ENCODE measurements around the gene FIGNL2.

FIGNL2 gene

DNA sequence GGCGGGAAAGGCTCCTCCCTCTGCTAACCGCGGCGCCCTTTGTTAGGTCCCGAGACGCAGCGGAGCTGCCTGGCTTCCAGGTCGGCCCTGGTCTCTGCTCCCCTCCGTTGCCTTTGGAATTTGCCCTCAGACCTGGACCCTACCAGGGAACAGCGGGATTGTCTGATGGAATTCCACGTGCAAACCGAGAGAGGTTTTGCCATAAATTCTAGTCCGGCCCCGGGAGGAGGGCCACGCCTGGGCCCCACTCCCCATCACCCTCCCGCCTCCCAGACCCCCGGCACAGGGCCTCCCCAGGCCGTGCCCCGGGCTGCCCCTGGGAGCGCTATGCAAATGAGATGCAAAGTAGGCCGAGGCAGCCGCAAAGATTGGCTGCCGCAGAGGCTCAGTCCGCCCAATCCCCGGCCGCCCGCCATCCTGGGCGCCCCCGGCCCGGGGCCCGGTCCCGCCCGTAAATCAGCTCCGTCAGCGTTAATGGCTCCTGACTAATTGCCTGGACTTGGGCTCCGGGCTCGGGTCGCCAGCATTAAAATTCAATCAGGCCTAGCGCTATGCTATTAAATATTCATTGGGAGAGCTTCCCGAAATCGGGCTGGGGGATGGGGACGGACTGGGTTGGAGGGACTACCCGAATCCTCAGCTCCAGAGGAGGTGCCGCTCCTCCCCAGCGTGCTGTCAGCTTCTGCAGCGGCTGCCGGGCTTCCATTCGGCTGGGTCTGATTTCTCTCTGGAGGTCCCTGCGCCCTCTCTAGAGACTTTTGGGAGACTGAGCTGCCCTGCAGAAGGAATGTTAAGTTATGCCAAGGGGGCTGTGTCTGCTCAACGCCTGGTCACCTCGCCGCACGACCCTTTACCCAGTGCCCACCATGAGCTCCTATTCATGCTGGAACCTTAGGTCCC lies 15.7 kb upstream of the FIGNL2 start:
- intact Hi-C loops (cut with DNase I) = no loop called here
- peak in 9 of 10 donors; percentile 31 to 91 (median 59) for DNase-seq

DNA sequence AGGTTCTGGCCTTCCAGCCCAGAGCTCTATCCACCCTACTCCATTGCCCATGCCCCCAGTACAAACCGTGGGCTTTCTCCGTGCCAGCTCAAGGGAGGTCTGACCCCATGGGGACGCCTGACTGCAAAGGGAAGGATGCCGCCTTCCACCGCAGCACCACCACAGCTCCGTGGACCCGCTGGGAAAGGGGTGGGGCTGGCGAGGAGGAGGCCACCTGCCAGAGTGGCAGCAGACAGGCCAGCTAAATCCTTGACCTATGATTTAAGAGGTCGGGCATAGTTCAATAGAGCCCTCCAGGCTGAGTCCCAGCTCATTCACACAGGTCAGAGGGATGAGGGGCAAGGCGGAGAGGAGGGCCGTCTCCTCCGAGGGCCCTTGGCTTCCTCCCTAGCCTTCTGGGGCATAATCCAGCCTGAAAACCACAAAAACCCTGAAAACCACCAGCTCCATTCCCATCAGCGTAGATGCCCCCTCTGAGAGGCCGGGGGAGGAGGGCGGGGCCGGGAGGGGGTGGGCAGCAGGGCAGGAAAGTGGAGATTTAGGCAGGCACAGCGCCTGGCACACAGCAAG lies 14.9 kb upstream of the FIGNL2 start:
- peak in 2 of 10 donors; percentile 59 to 76 for DNase-seq
- intact Hi-C loops (cut with DNase I) = no loop called here

- intact Hi-C loops (cut with DNase I) = no loop called here
- DNase-seq = peak in 2 of 10 donors; percentile 10 to 22
These were observed 14.4 kb upstream of the FIGNL2 start for GRCh38 chr12:51862947-51863346.

- peak in 1 of 10 donors; percentile 23 for DNase-seq
- intact Hi-C loops (cut with DNase I) = no loop called here
These were observed 12.5 kb upstream of the FIGNL2 start for GRCh38 chr12:51860986-51861385.

DNA sequence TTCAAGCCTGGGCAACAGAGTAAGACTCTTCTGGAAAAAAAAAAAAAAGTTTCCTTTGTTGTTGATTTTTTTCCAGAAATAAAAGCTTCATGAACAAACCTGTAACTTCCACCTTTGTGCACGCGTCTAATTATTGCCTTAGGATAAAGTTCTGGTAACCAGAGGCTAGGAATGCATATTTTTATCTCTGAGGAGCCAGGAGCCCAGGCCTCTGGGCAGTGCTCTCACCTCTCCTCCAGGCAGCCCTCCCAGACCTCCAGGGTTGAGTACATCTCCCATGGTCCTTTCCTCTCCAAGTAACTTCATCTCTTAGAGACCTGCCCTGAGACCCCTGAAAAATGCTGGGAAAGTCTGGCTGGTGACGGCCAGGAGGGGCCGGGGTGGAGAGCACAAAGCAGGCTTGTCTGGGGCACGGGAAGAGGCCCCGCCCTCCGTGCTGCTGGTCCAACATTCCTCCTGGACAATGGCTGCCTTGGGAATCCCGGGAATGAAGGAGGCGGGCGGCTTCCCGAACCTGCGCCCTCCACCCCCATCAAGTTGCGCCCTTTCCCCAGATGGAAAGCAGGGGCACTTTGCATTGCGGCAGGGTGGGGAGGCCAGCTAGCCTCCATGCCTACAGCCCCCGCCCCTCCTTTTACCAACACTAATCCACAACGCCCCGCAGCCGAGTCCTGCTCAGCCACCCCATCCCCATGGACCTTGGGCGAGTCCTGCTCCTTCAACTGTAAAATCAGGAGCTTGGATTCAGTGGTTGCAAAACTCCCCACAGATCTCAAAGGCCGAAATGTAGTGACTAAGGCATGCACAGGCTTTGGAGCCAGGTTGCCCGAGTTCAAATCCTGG lies 7.3 kb upstream of the FIGNL2 start:
- no peak for DNase-seq
- intact Hi-C loops (cut with DNase I) = no loop called here

- intact Hi-C loops (cut with DNase I) = no loop called here
- no peak for DNase-seq
These were observed 4.1 kb upstream of the FIGNL2 start for GRCh38 chr12:51852404-51853137.

- DNase-seq = no peak
- intact Hi-C loops (cut with DNase I) = loop anchor here (1.0 kb wide), 1 partner anchor 15 kb away; no protein-coding TSS in a partner anchor
These were observed 3.1 kb upstream of the FIGNL2 start for GRCh38 chr12:51851413-51852124.

GRCh38 chr12:51850965-51851299 lies 2.4 kb upstream of the FIGNL2 start:
- no peak for DNase-seq
- intact Hi-C loops (cut with DNase I) = loop anchor here (1.0 kb wide), 1 partner anchor 15 kb away; no protein-coding TSS in a partner anchor

DNA sequence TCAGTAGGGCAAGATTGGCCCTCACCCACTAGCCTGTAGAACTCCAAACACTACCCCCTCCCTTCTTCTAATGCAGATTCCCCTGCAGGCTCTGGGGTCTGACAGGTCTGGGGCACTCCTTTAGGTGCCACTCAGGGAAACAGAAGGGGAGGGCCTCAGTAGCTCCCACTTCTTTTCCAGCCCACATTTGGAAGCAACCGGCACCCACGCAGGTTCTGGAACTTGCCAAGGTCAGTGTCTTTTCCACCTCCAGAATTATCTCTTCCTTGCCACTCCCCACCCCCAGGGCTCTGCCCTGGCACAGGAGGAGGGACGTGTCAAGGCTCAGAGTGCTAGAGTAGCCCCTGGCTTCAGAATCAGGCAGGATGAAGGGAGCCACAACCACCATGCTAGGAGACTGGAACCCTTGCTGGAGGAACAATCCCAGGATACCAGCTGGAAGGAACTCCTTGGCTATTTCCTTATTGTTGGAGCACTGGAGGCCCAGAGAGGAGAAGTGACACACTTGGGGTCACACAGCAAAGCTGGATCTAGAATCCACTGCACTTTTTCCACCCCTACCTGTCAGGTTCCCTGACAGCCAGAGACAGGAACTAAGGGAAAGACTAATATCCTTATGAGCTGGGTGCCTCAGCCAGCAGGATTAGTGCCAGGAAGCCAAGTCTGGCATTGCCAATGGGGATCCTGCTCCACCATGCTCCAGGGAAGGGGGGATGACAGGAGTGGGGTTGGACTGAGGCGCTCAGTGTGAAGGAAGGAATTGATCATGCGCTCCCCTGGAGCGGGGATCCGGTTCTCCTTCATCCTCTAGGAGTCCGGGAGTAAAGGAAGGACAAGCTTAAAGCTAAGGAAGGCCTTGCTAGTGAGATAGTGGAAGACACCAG lies 1.8 kb upstream of the FIGNL2 start:
- intact Hi-C loops (cut with DNase I) = no loop called here
- DNase-seq = peak in 1 of 10 donors; percentile 43

- peak in 1 of 10 donors; percentile 86 for DNase-seq
These were observed 570 bp upstream of the FIGNL2 start for GRCh38 chr12:51848841-51849735.

DNA sequence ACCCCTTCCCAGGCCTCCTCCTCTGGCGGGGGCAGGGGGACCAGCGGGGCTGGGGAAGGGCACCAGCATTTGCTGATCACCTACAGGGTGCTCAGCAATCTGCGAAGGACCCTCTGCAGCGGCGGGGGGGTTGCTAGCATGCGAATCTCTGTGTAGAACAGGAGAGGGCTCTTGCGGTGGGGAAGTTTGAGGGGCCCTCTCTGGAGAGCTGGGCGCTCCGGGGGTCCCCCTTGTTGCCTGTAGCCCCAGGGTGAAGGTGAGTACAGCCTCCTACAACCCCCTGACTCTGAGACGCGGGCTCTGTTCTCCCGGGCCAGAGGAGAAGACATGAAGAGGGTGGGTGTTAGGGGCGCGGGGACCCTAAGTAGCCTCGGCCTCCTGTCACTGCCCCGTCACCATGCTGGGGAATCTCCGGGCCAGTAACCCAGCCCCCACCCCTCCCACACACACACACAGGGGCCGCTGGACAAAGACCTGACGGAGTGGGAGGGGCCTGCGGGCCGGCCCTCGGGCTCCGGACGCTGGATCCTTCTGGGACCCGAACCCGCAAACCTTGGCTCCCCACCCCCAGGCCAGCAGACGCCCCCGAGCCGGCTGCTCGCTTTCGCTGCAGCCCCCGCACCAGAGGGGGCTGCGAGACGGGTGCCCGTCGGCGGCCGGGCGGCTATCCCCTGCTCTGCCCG lies 734 bp downstream of the FIGNL2 start:
- intact Hi-C loops (cut with DNase I) = no loop called here

More at GRCh38 chr12:51848841-51849735, 570 bp upstream of the FIGNL2 start:
- intact Hi-C loops (cut with DNase I) = no loop called here

GRCh38 chr12:51846911-51847642 lies 1.4 kb downstream of the FIGNL2 start:
- peak in 6 of 10 donors; percentile 31 to 89 (median 48) for DNase-seq
- intact Hi-C loops (cut with DNase I) = no loop called here

More for the DNA sequence above, 734 bp downstream of the FIGNL2 start:
- no peak for DNase-seq

DNA sequence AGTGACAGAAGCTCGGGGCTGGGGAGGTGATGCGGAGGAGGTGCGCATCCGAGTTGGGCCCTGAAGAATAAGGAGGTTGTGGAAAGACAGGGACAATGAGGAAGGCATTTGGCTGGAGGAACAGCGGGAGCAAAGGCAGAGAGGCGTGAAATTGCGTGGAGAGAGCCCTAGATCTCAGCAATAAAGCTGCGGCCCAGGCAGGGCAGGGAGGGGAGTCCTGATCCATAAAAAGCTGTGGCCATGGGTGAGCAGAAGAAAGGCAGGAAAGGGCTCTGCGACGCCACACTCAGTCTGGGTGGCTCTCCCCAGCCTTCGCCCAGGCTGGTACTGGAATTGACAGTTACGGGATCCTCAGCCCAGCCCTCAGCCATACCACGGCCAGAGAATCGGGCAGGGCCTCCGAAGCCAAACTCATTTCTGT lies 2.2 kb downstream of the FIGNL2 start:
- intact Hi-C loops (cut with DNase I) = no loop called here
- peak in 1 of 10 donors; percentile 55 for DNase-seq

GRCh38 chr12:51845482-51845881 lies 3.0 kb downstream of the FIGNL2 start:
- no peak for DNase-seq
- intact Hi-C loops (cut with DNase I) = no loop called here

DNA sequence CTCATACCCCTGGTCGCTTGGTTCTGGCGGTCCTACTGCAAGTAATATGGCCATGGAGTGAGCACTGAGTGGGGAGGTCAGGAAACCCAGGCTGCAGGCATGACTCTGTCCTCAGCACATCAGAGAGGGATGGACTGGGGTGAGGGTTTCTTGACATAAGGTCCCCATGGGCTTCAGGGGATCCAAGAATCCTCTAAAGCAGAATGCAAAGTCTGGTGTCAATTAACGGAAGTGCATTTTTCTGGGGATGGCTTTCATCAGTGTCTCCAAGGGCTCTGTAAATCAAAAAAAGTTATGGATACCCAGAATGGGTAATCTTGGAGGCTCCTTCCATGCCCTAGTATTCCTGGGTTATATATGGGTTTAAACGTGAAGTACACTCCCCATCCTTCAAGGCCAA lies 3.7 kb downstream of the FIGNL2 start:
- no peak for DNase-seq
- intact Hi-C loops (cut with DNase I) = no loop called here

DNA sequence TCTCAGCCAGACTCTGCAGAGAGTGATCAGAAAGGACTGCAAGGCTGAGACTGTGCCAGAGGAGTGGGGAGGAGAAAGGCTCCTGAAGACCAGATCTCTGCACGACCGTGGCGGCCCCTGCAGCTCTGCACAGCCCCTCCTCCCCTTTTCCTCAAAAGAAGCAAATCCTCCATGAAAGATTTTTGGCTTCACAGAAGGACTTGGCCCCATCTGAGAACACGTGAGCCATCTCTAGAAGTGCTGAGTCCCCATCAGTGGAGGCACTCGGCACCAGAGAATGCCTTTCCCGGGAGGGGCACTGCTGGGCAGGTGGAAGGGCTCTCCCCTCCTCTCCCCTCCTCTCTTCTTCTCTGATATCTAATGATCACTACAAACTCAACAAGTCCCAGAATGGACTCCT lies 6.8 kb downstream of the FIGNL2 start:
- intact Hi-C loops (cut with DNase I) = no loop called here
- no peak for DNase-seq

Measured in posterior cingulate gyrus (tissue), 11 donors.